Fibroblast of lung (primary cell): ENCODE measurements around the gene PUM2. TPM values are rescaled to one million over a fixed set of nuclear protein-coding genes. Genes with fewer than 3 reads are reported as not detected.

Experiments used
- DNase-seq, 2 donors: peaks; one replicate each; pipeline versions ENCODE4 v3.0.0 to v3.0.0-alpha.2; 2010; ENCODE audit warnings: low read depth in 2 of 2
- H2AFZ ChIP-seq: 2 replicates; pipeline ENCODE4 v1.5.1; 2012; ENCODE audit warnings: low read length, control low read depth, inconsistent platforms
- H3K27ac ChIP-seq: 2 replicates; pipeline ENCODE4 v1.5.1; 2011; ENCODE audit warnings: low read length, control low read depth; ENCODE audit not compliant: insufficient read depth
- H3K27me3 ChIP-seq: 2 replicates; pipeline ENCODE4 v1.5.1; 2011; ENCODE audit warnings: mild to moderate bottlenecking, low read length; ENCODE audit not compliant: control insufficient read depth, insufficient read depth
- H3K36me3 ChIP-seq: 2 replicates; pipeline ENCODE4 v1.5.1; 2011; ENCODE audit warnings: low read length; ENCODE audit not compliant: control insufficient read depth, insufficient read depth
- H3K4me1 ChIP-seq: 2 replicates; pipeline ENCODE4 v1.5.1; 2011; ENCODE audit warnings: low read length; ENCODE audit not compliant: control insufficient read depth, insufficient read depth; ENCODE audit errors: extremely low read depth
- H3K4me2 ChIP-seq: 2 replicates; pipeline ENCODE4 v1.5.1; 2011; ENCODE audit warnings: low read length, control low read depth; ENCODE audit not compliant: insufficient read depth; ENCODE audit errors: extremely low read depth
- H3K4me3 ChIP-seq, 4 experiments: fragments of 200-600 bp in 1 of 4; sonication (generic) in 1 of 4; replicated peaks in 1 of 4; 2 replicates each; pipeline ENCODE4 v1.5.1; 2011 to 2016; ENCODE audit warnings: low read length in 4 of 4, low read depth in 3 of 4, mild to moderate bottlenecking in 3 of 4, control low read depth in 2 of 4, inconsistent platforms in 1 of 4, mixed read lengths in 1 of 4; ENCODE audit not compliant: insufficient read depth in 1 of 4; ENCODE audit errors: control extremely low read depth in 1 of 4
- H3K79me2 ChIP-seq: 2 replicates; pipeline ENCODE4 v1.5.1; 2012; ENCODE audit warnings: mild to moderate bottlenecking, low read length, inconsistent platforms; ENCODE audit not compliant: control insufficient read depth, insufficient read depth
- H3K9ac ChIP-seq: 2 replicates; pipeline ENCODE4 v1.5.1; 2011; ENCODE audit warnings: mild to moderate bottlenecking, low read length, control low read depth; ENCODE audit not compliant: insufficient read depth
- H3K9me3 ChIP-seq: 2 replicates; pipeline ENCODE4 v1.5.1; 2012; ENCODE audit warnings: low read depth, low read length; ENCODE audit not compliant: control insufficient read depth, insufficient read depth
- H4K20me1 ChIP-seq: 2 replicates; pipeline ENCODE4 v1.5.1; 2011; ENCODE audit warnings: low read length; ENCODE audit not compliant: control insufficient read depth, insufficient read depth; ENCODE audit errors: extremely low read depth
- CTCF ChIP-seq, 2 donors: IDR thresholded peaks in 1 of 2; conservative IDR thresholded peaks in 1 of 2; 1 replicate in 1 of 2; 2 replicates in 1 of 2; pipeline ENCODE4 v1.5.1; 2011 to 2012; ENCODE audit warnings: low read length in 2 of 2, control low read depth in 1 of 2, inconsistent platforms in 1 of 2, low read depth in 1 of 2, mild to moderate bottlenecking in 1 of 2
- EZH2 ChIP-seq: IDR thresholded peaks from 2 replicates; pipeline ENCODE4 v1.5.1; 2012; ENCODE audit warnings: low read length, control low read depth, mild to moderate bottlenecking; ENCODE audit errors: missing control alignments
- polyA plus RNA-seq, 2 donors: library from polyadenylated mRNA; depleted of rRNA in 1 of 2; stranded (reverse) in 1 of 2; unstranded in 1 of 2; fragments of >200 nt; gene quantifications; 2 replicates each; pipeline ENCODE4 v1.2.1, GENCODE V29; 2011 to 2012; ENCODE audit warnings: missing spikeins in 1 of 2
- total RNA-seq: library from RNA; depleted of rRNA; stranded (reverse); fragments of >200 nt; gene quantifications from 2 replicates; pipeline ENCODE4 v1.2.1, GENCODE V29; 2014

The PUM2 gene
- total and polyA plus RNA-seq, 2 donors (not counting 1 experiment from before 2014, with no cell fraction given), result 48.2 to 54.2 TPM

- Histone ChIP-seq H3K4me1 (no peaks in the 10 kb centered on the region), H3K36me3 (no peaks in the 10 kb centered on the region), H3K9me3 (no peaks in the 10 kb centered on the region), H3K4me2 (no peak overlapping the region), H3K27me3 (no peaks in the 10 kb centered on the region), H3K9ac (no peak overlapping the region), H2AFZ (no peak overlapping the region), H3K79me2 (no peaks in the 10 kb centered on the region), H3K27ac (no peak overlapping the region), H4K20me1 (no peaks in the 10 kb centered on the region), H3K4me3 (no peak overlapping the region)
- no peak for TF ChIP-seq EZH2
- DNase-seq, result peak; percentile 55
Measured at GRCh38 chr2:20382965-20383810, 32.5 kb upstream of the PUM2 start.

- Histone ChIP-seq H3K27ac (no peak overlapping the region), H3K4me1 (no peaks in the 10 kb centered on the region), H3K4me2 (no peak overlapping the region), H3K9ac (no peak overlapping the region), H3K4me3 (no peak overlapping the region), H3K36me3 (no peaks in the 10 kb centered on the region), H2AFZ (no peak overlapping the region), H3K27me3 (no peaks in the 10 kb centered on the region), H3K79me2 (no peaks in the 10 kb centered on the region), H3K9me3 (no peaks in the 10 kb centered on the region), H4K20me1 (no peaks in the 10 kb centered on the region)
- TF ChIP-seq EZH2 (no peak), CTCF (conservative IDR thresholded peaks at IDR 0.05 in 1 of 2, IDR thresholded peaks at IDR 0.05 in 1 of 2; ENCODE audit: low read depth in 1 of 2, low read length in 2 of 2) (no peak)
- DNase-seq, result peak; percentile 42 to 78
Measured at GRCh38 chr2:20381457-20381856, 30.8 kb upstream of the PUM2 start.

GRCh38 chr2:20378891-20379519 lies 28.4 kb upstream of the PUM2 start:
- DNase-seq, result peak; percentile 80 to 94
- Histone ChIP-seq H3K36me3 (no peaks in the 10 kb centered on the region), H3K9ac (no peak overlapping the region), H3K27ac (no peak overlapping the region), H4K20me1 (no peaks in the 10 kb centered on the region), H3K79me2 (no peaks in the 10 kb centered on the region), H3K4me3 (no peak overlapping the region), H2AFZ (peak overlapping the region; percentile 32), H3K27me3 (no peaks in the 10 kb centered on the region), H3K4me2 (no peak overlapping the region), H3K9me3 (no peaks in the 10 kb centered on the region), H3K4me1 (no peaks in the 10 kb centered on the region)
- TF ChIP-seq CTCF (conservative IDR thresholded peaks at IDR 0.05 in 1 of 2, IDR thresholded peaks at IDR 0.05 in 1 of 2; ENCODE audit: low read depth in 1 of 2, low read length in 2 of 2) (peak; percentile 92 to 93), EZH2 (no peak)
